SK-N-SH (cell line): Measurements from ENCODE around the gene PEA15. TPM values are rescaled to one million over a fixed set of nuclear protein-coding genes. Genes with fewer than 3 reads are reported as not detected.
A peak's percentile ranks its signal among the peaks of the same experiment; 100 is the strongest.

Experiments
- CTCF ChIA-PET: fragments of 300-600, 350-600 bp; formaldehyde crosslinking; extraction: SDS; loops from one replicate; lab custom pipeline; 2021; lab: Yijun Ruan, JAX
- POLR2A ChIA-PET: fragments of 350-600 bp; sonication (Branson Sonifier 250); formaldehyde crosslinking; extraction: SDS; loops from one replicate; lab custom pipeline; 2020; ENCODE audit warnings: antibody characterized with exemption, inconsistent platforms; lab: Yijun Ruan, JAX
- DNase-seq: peaks from one replicate; pipeline ENCODE4 v3.0.0; 2012
- H2AFZ ChIP-seq: fragments of 200-600 bp; sonication (generic); 2 replicates; pipeline ENCODE4 v1.8.1; 2016; ENCODE audit warnings: antibody characterized with exemption, mild to moderate bottlenecking, low read depth
- H3F3A ChIP-seq: fragments of 200-600 bp; sonication (generic); replicated peaks from 2 replicates; pipeline ENCODE3; 2016; ENCODE audit warnings: antibody characterized with exemption, mild to moderate bottlenecking; ENCODE audit not compliant: insufficient read depth
- H3K27ac ChIP-seq, 2 experiments: fragments of 200-500 bp in 1 of 2; fragments of 200-600 bp in 1 of 2; sonication (Bioruptor generic) in 1 of 2; sonication (generic), shearing (Covaris generic) in 1 of 2; 2 replicates each; pipeline versions ENCODE4 v1.5.1 to v1.6.1; 2014 to 2016; ENCODE audit warnings: low read depth in 2 of 2, inconsistent platforms in 1 of 2, low read length in 1 of 2, mild to moderate bottlenecking in 1 of 2, mixed read lengths in 1 of 2
- H3K27me3 ChIP-seq: fragments of 200-600 bp; sonication (generic), shearing (Covaris generic); 2 replicates; pipeline ENCODE4 v1.6.1; 2016; ENCODE audit warnings: mixed run types; ENCODE audit not compliant: insufficient read depth
- H3K36me3 ChIP-seq, 2 experiments: fragments of 200-500 bp in 1 of 2; fragments of 200-600 bp in 1 of 2; sonication (Bioruptor generic) in 1 of 2; sonication (generic) in 1 of 2; replicated peaks in 1 of 2; 2 replicates each; pipeline versions ENCODE3 to v1.5.1; 2014 to 2016; ENCODE audit warnings: low read length in 1 of 2, mild to moderate bottlenecking in 1 of 2; ENCODE audit not compliant: insufficient read depth in 2 of 2, control insufficient read depth in 1 of 2
- H3K4me1 ChIP-seq, 2 experiments: fragments of 200-500 bp in 1 of 2; fragments of 200-600 bp in 1 of 2; sonication (Bioruptor generic) in 1 of 2; sonication (generic), shearing (Covaris generic) in 1 of 2; 2 replicates each; pipeline versions ENCODE4 v1.5.1 to v1.6.1; 2014 to 2016; ENCODE audit warnings: low read depth in 1 of 2, low read length in 1 of 2, mixed run types in 1 of 2; ENCODE audit not compliant: insufficient read depth in 2 of 2, control insufficient read depth in 1 of 2
- H3K4me2 ChIP-seq: fragments of 200-600 bp; sonication (generic), shearing (Covaris generic); 2 replicates; pipeline ENCODE4 v1.6.1; 2017; ENCODE audit warnings: mixed run types
- H3K4me3 ChIP-seq, 2 experiments: fragments of 200-500 bp in 1 of 2; fragments of 200-600 bp in 1 of 2; sonication (Bioruptor generic) in 1 of 2; sonication (generic), shearing (Covaris generic) in 1 of 2; 2 replicates each; pipeline versions ENCODE4 v1.5.1 to v1.8.1; 2014 to 2016; ENCODE audit warnings: low read depth in 2 of 2, inconsistent platforms in 1 of 2, low read length in 1 of 2, mild to moderate bottlenecking in 1 of 2, mixed read lengths in 1 of 2, moderate library complexity in 1 of 2
- H3K79me2 ChIP-seq: fragments of 200-600 bp; sonication (generic); 2 replicates; pipeline ENCODE4 v1.8.1; 2017; ENCODE audit warnings: mild to moderate bottlenecking; ENCODE audit not compliant: insufficient read depth
- H3K9ac ChIP-seq: fragments of 200-600 bp; sonication (generic); 2 replicates; pipeline ENCODE4 v1.6.1; 2017; ENCODE audit warnings: mixed run types
- H3K9me2 ChIP-seq: fragments of 200-600 bp; sonication (generic); 2 replicates; pipeline ENCODE4 v1.6.1; 2017; ENCODE audit warnings: mixed run types
- H3K9me3 ChIP-seq: fragments of 200-600 bp; sonication (generic); 2 replicates; pipeline ENCODE4 v1.6.1; 2017; ENCODE audit warnings: mixed run types, mild to moderate bottlenecking, moderate library complexity
- H4K20me1 ChIP-seq: fragments of 200-600 bp; sonication (generic); 2 replicates; pipeline ENCODE4 v1.6.1; 2017; ENCODE audit warnings: mild to moderate bottlenecking, mixed run types; ENCODE audit not compliant: insufficient read depth
- CHD2 ChIP-seq: fragments of 150-350 bp; IDR thresholded peaks from 2 replicates; pipeline ENCODE4 v1.6.1; 2018; ENCODE audit warnings: low read length; ENCODE audit not compliant: partially characterized antibody
- ELF1 ChIP-seq: IDR thresholded peaks from 2 replicates; pipeline ENCODE4 v1.4.0; 2012
- EP300 ChIP-seq, 2 experiments: IDR thresholded peaks; 2 replicates each; pipeline versions ENCODE4 v1.4.0 to v1.6.1; 2012; ENCODE audit warnings: borderline replicate concordance in 1 of 2, low read depth in 1 of 2, low read length in 1 of 2
- FOXJ3 ChIP-seq: sonication (generic); formaldehyde crosslinking; IDR thresholded peaks from 2 replicates; pipeline ENCODE4 v1.5.1; 2020; ENCODE audit warnings: mild to moderate bottlenecking, missing genetic modification reagents
- FOXM1 ChIP-seq: IDR thresholded peaks from 2 replicates; pipeline ENCODE4 v1.4.0; 2012; ENCODE audit warnings: low read depth, mild to moderate bottlenecking
- GATA2 ChIP-seq: sonication (generic); formaldehyde crosslinking; IDR thresholded peaks from 2 replicates; pipeline ENCODE4 v1.5.0; 2020; ENCODE audit warnings: mild to moderate bottlenecking, missing genetic modification reagents
- JUND ChIP-seq: IDR thresholded peaks from 2 replicates; pipeline ENCODE4 v1.4.0; 2012
- MEF2A ChIP-seq: IDR thresholded peaks from 2 replicates; pipeline ENCODE4 v1.4.0; 2012; ENCODE audit warnings: low read depth, borderline replicate concordance
- MXI1 ChIP-seq: IDR thresholded peaks from 2 replicates; pipeline ENCODE4 v1.6.1; 2012; ENCODE audit warnings: mild to moderate bottlenecking, low read depth, low read length, improper control_type of control experiment
- NRF1 ChIP-seq: IDR thresholded peaks from 2 replicates; pipeline ENCODE4 v1.6.1; 2012; ENCODE audit warnings: low read depth, mild to moderate bottlenecking, low read length
- POLR2AphosphoS5 ChIP-seq: IDR thresholded peaks from 2 replicates; pipeline ENCODE4 v1.6.1; 2012; ENCODE audit warnings: low read depth, low read length
- RAD21 ChIP-seq: IDR thresholded peaks from 2 replicates; pipeline ENCODE4 v1.6.1; 2012; ENCODE audit warnings: mild to moderate bottlenecking, low read length
- RFX5 ChIP-seq: IDR thresholded peaks from 2 replicates; pipeline ENCODE4 v1.6.1; 2012; ENCODE audit warnings: mild to moderate bottlenecking, improper control_type of control experiment, low read length
- RXRA ChIP-seq: IDR thresholded peaks from 2 replicates; pipeline ENCODE4 v1.4.0; 2012; ENCODE audit warnings: low read depth, mild to moderate bottlenecking, borderline replicate concordance
- SMC3 ChIP-seq: IDR thresholded peaks from 2 replicates; pipeline ENCODE4 v1.6.1; 2012; ENCODE audit warnings: low read depth, low read length, improper control_type of control experiment
- TCF12 ChIP-seq: IDR thresholded peaks from 2 replicates; pipeline ENCODE4 v1.4.0; 2012
- WGBS: methylation state at CpG from one replicate; pipeline ENCODE4 v1.1.6; 2017; ENCODE audit warnings: low lambda C conversion rate; 5-methylcytosine and 5-hydroxymethylcytosine counted together
- polyA plus RNA-seq, 3 experiments: library from polyadenylated mRNA; depleted of rRNA; stranded (reverse); fragments of >200 nt; gene quantifications; 2 replicates each; pipeline ENCODE4 v1.2.3, GENCODE V29; 2012
- TF ChIP-seq, protein P1 (sequence below): IDR thresholded peaks from 2 replicates; pipeline ENCODE4 v1.4.0; 2012; ENCODE audit warnings: low read depth
- TF ChIP-seq, protein P2 (sequence below): fragments of 200-600 bp; sonication (generic); IDR thresholded peaks from 2 replicates; pipeline ENCODE4 v1.6.1; 2017; ENCODE audit warnings: antibody characterized with exemption, mild to moderate bottlenecking, moderate library complexity
- TF ChIP-seq, protein P3 (sequence below): IDR thresholded peaks from 2 replicates; pipeline ENCODE4 v1.4.0; 2012; ENCODE audit warnings: low read depth, borderline replicate concordance
- TF ChIP-seq, protein P4 (sequence below): fragments of 150-350 bp; IDR thresholded peaks from 2 replicates; pipeline ENCODE4 v1.6.1; 2017; ENCODE audit warnings: antibody characterized with exemption, low read length, low read depth, borderline replicate concordance

Gene PEA15
- polyA plus RNA-seq, 1 of the 3 experiments (the other 2 are of a cell fraction) = 322 TPM

GRCh38 chr1:160216301-160216700 lies 11.1 kb downstream of the PEA15 start:
- TF ChIP-seq FOXM1 (no peak), FOXJ3 (CRISPR knock-in tag) (no peak), CHD2 (no peak), ELF1 (no peak), TCF12 (no peak), MEF2A (no peak)
- TF ChIP-seq, protein P1, sequence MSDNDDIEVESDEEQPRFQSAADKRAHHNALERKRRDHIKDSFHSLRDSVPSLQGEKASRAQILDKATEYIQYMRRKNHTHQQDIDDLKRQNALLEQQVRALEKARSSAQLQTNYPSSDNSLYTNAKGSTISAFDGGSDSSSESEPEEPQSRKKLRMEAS = no peak
- TF ChIP-seq, protein P2, sequence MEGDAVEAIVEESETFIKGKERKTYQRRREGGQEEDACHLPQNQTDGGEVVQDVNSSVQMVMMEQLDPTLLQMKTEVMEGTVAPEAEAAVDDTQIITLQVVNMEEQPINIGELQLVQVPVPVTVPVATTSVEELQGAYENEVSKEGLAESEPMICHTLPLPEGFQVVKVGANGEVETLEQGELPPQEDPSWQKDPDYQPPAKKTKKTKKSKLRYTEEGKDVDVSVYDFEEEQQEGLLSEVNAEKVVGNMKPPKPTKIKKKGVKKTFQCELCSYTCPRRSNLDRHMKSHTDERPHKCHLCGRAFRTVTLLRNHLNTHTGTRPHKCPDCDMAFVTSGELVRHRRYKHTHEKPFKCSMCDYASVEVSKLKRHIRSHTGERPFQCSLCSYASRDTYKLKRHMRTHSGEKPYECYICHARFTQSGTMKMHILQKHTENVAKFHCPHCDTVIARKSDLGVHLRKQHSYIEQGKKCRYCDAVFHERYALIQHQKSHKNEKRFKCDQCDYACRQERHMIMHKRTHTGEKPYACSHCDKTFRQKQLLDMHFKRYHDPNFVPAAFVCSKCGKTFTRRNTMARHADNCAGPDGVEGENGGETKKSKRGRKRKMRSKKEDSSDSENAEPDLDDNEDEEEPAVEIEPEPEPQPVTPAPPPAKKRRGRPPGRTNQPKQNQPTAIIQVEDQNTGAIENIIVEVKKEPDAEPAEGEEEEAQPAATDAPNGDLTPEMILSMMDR = no peak
- no peak overlapping the region for H3K4me3 ChIP-seq
- no peak for DNase-seq
- H3K79me2 ChIP-seq = peaks cover 10% of the 10 kb centered on the region
- peaks cover 11 to 21% of the 10 kb centered on the region in 2 experiments; a peak in 3 of 4 replicates for H3K4me1 ChIP-seq
- ChIA-PET POLR2A (interaction anchor here (1.1 kb wide), 1 partner anchor 9 kb away, joined by 3 read pairs; no protein-coding TSS in a partner anchor), CTCF (interaction anchor here (1.6 kb wide), 1 partner anchor 23 kb away, joined by 13 read pairs; no protein-coding TSS in a partner anchor)
- H3K27me3 ChIP-seq = no peaks in the 10 kb centered on the region
- no peak overlapping the region for H2AFZ ChIP-seq
- H3K4me2 ChIP-seq = no peak overlapping the region
- H3K9ac ChIP-seq = no peak overlapping the region
- H3K9me3 ChIP-seq = no peaks in the 10 kb centered on the region
- no peaks in the 10 kb centered on the region for H3K9me2 ChIP-seq
- peaks cover 72 to 94% of the 10 kb centered on the region in 2 experiments for H3K36me3 ChIP-seq
- peaks cover 58% of the 10 kb centered on the region for H3F3A ChIP-seq
- H3K27ac ChIP-seq = peak overlapping the region in 1 of 2 experiments; percentile 9; a peak in 1 of 4 replicates
- peaks cover 8% of the 10 kb centered on the region for H4K20me1 ChIP-seq

GRCh38 chr1:160217481-160218051 lies 12.4 kb downstream of the PEA15 start:
- Histone ChIP-seq H3K9me2 (no peaks in the 10 kb centered on the region), H3F3A (peaks cover 62% of the 10 kb centered on the region), H3K27me3 (no peaks in the 10 kb centered on the region), H3K9me3 (no peaks in the 10 kb centered on the region), H3K79me2 (no peaks in the 10 kb centered on the region), H2AFZ (no peak overlapping the region), H4K20me1 (no peaks in the 10 kb centered on the region; the same call in 1 of the 2 replicates), H3K9ac (no peak overlapping the region), H3K4me2 (no peak overlapping the region), H3K36me3 (peaks cover 72 to 94% of the 10 kb centered on the region in 2 experiments), H3K4me3 (no peak overlapping the region), H3K4me1 (peaks cover 11 to 18% of the 10 kb centered on the region in 2 experiments; a peak in 3 of 4 replicates), H3K27ac (peak overlapping the region; percentile 45 to 55; a peak in 3 of 4 replicates)
- 92% methylated on average over 5 of the region's 10 CpGs for WGBS
- TF ChIP-seq, protein P3, sequence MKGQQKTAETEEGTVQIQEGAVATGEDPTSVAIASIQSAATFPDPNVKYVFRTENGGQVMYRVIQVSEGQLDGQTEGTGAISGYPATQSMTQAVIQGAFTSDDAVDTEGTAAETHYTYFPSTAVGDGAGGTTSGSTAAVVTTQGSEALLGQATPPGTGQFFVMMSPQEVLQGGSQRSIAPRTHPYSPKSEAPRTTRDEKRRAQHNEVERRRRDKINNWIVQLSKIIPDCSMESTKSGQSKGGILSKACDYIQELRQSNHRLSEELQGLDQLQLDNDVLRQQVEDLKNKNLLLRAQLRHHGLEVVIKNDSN = no peak
- TF ChIP-seq MXI1 (no peak), CHD2 (no peak), FOXJ3 (CRISPR knock-in tag) (no peak), POLR2AphosphoS5 (no peak), JUND (no peak), RAD21 (no peak), RFX5 (no peak), RXRA (no peak), ELF1 (no peak), SMC3 (no peak), NRF1 (no peak), EP300 (IDR thresholded peaks at IDR 0.05; ENCODE audit: borderline replicate concordance in 1 of 2, low read depth in 1 of 2, low read length in 1 of 2) (no peak), GATA2 (CRISPR knock-in tag) (no peak)
- TF ChIP-seq, protein P4, sequence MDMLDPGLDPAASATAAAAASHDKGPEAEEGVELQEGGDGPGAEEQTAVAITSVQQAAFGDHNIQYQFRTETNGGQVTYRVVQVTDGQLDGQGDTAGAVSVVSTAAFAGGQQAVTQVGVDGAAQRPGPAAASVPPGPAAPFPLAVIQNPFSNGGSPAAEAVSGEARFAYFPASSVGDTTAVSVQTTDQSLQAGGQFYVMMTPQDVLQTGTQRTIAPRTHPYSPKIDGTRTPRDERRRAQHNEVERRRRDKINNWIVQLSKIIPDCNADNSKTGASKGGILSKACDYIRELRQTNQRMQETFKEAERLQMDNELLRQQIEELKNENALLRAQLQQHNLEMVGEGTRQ = no peak
- TF ChIP-seq, protein P1 = no peak
- CTCF ChIA-PET = interaction anchor here (3.0 to 5.5 kb wide), 7 partner anchors 10 to 131 kb away, joined by 21 to 141 read pairs (median 57); partner anchors contain the start of genes CASQ1 and PEA15
- no peak for DNase-seq
- POLR2A ChIA-PET = no interaction called here
